ENCODE results near the gene TRIB2. TPM values are rescaled to one million over a fixed set of nuclear protein-coding genes. Genes with fewer than 3 reads are reported as not detected.

TRIB2 gene
- total and polyA plus RNA-seq, 2 of the 4 experiments (the other 2 are of a cell fraction) = 12.0 to 12.7 TPM

DNA sequence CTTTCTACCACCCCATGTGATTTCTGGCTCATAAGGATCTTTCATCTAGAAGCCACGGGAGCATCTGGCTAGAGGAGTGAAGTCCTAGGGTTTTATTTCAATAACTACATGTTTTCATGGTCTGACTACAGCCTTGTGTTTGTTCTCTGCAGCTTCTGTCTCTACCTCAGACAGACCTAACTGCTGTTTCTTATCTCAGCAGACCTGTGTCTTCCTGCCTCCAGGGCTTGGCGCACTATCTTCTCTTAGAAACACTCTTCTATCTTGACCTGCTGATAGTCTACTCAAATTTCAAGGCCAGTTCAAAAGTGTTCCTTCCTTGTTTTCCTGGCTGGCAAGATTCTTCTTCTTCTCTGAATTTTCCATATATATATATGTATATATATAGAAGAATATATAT, 11.0 kb upstream of the TRIB2 start:
- Histone ChIP-seq H3K18ac (ENCODE audit: low read depth, low read length) (no peak overlapping the region), H3K36me3 (ENCODE audit: control insufficient read depth, insufficient read depth, low read length) (no peaks in the 10 kb centered on the region), H4K91ac (ENCODE audit: insufficient read depth, low read depth, low read length) (no peak overlapping the region), H2BK120ac (ENCODE audit: low read depth, low read length) (no peak overlapping the region), H3K56ac (ENCODE audit: extremely low read depth, insufficient read depth, low read length) (no peak overlapping the region), H3K9me3 (ENCODE audit: control insufficient read depth, insufficient read depth, low read length) (no peaks in the 10 kb centered on the region; the same call in 1 of the 2 replicates), H3K23ac (ENCODE audit: low read depth, low read length) (no peak overlapping the region), H4K8ac (ENCODE audit: low read depth in 2 of 2, low read length in 2 of 2) (no peak overlapping the region), H2AK9ac (replicated peaks; ENCODE audit: low read depth, low read length, poor library complexity) (no peak overlapping the region), H3K27me3 (ENCODE audit: control insufficient read depth, insufficient read depth, low read length) (no peaks in the 10 kb centered on the region), H3K4me2 (ENCODE audit: low read depth, low read length) (no peak overlapping the region), H2BK15ac (ENCODE audit: low read depth, low read length) (no peak overlapping the region), H3K27ac (ENCODE audit: insufficient read depth, low read length) (no peak overlapping the region), H4K5ac (ENCODE audit: low read depth, low read length) (no peak overlapping the region), H3K4me3 (ENCODE audit: insufficient read depth, low read depth, low read length) (no peak overlapping the region), H2BK20ac (ENCODE audit: low read depth, low read length) (no peak overlapping the region), H4K20me1 (ENCODE audit: insufficient read depth, low read length) (peaks cover 3% of the 10 kb centered on the region; the same call in 1 of the 2 replicates), H2AFZ (replicated peaks; ENCODE audit: low read length, poor library complexity) (no peak overlapping the region), H3K14ac (replicated peaks; ENCODE audit: low read depth, low read length) (no peak overlapping the region), H3K9me1 (ENCODE audit: insufficient read depth, low read length) (peaks cover 6% of the 10 kb centered on the region), H2BK5ac (ENCODE audit: low read depth, low read length, poor library complexity, severe bottlenecking) (no peak overlapping the region), H2AK5ac (ENCODE audit: low read depth, low read length) (0 out of 2 replicates have a peak overlapping the region, but pooled peaks have one; percentile 18), H3K4ac (ENCODE audit: low read depth, low read length) (no peak overlapping the region), H3K4me1 (ENCODE audit: control insufficient read depth, insufficient read depth, low read length) (peaks cover 9% of the 10 kb centered on the region), H3K9ac (ENCODE audit: low read depth, low read length) (no peak overlapping the region), H3K79me1 (ENCODE audit: low read depth in 1 of 2, low read length in 2 of 2) (no peaks in the 10 kb centered on the region)
- DNase-seq (no peak), ATAC-seq (ENCODE audit: low read depth) (no peak)
- ChIA-PET CTCF (no interaction called here), POLR2A (ENCODE audit: unreplicated experiment) (no interaction called here)
- WGBS, 2 experiments (ENCODE audit: extremely low coverage in 2 of 2, insufficient read length in 1 of 2) = no CpG with 5 or more reads among the region's 2 CpGs
- TF ChIP-seq MXI1 (IDR thresholded peaks at IDR 0.05; ENCODE audit: borderline replicate concordance, low read depth, low read length) = no peak
- TF ChIP-seq MAZ (IDR thresholded peaks at IDR 0.05; ENCODE audit: borderline replicate concordance, low read depth, low read length) = no peak
- no peak for TF ChIP-seq RCOR1 (IDR thresholded peaks at IDR 0.05; ENCODE audit: insufficient replicate concordance, low read length)
- TF ChIP-seq NFE2L2 (IDR thresholded peaks at IDR 0.05; ENCODE audit: low read depth, low read length) = no peak
- TF ChIP-seq BHLHE40 (IDR thresholded peaks at IDR 0.05; ENCODE audit: low read depth, low read length) = no peak
- TF ChIP-seq, protein P1, sequence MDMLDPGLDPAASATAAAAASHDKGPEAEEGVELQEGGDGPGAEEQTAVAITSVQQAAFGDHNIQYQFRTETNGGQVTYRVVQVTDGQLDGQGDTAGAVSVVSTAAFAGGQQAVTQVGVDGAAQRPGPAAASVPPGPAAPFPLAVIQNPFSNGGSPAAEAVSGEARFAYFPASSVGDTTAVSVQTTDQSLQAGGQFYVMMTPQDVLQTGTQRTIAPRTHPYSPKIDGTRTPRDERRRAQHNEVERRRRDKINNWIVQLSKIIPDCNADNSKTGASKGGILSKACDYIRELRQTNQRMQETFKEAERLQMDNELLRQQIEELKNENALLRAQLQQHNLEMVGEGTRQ (IDR thresholded peaks at IDR 0.05; ENCODE audit: low read depth, low read length) = no peak
- TF ChIP-seq, protein P2, sequence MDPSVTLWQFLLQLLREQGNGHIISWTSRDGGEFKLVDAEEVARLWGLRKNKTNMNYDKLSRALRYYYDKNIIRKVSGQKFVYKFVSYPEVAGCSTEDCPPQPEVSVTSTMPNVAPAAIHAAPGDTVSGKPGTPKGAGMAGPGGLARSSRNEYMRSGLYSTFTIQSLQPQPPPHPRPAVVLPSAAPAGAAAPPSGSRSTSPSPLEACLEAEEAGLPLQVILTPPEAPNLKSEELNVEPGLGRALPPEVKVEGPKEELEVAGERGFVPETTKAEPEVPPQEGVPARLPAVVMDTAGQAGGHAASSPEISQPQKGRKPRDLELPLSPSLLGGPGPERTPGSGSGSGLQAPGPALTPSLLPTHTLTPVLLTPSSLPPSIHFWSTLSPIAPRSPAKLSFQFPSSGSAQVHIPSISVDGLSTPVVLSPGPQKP (IDR thresholded peaks at IDR 0.05; ENCODE audit: borderline replicate concordance, low read depth, low read length) = no peak
- TF ChIP-seq CEBPB (IDR thresholded peaks at IDR 0.05; ENCODE audit: low read depth, low read length) = no peak
- TF ChIP-seq CHD1 (IDR thresholded peaks at IDR 0.05; ENCODE audit: low read depth, low read length) = no peak
- no peak for TF ChIP-seq RFX5 (IDR thresholded peaks at IDR 0.05; ENCODE audit: low read depth, low read length)
- TF ChIP-seq MAFK (IDR thresholded peaks at IDR 0.05; ENCODE audit: low read depth, low read length) = no peak
- in situ Hi-C loops (cut with MboI; ENCODE audit: low sequenced_read_pairs) (loop anchor here (5.0 kb wide), 1 partner anchor 393 kb away; no protein-coding TSS in a partner anchor), dilution Hi-C loops (cut with HindIII; ENCODE audit: low sequenced_read_pairs, unreplicated experiment) (no loop called here), intact Hi-C loops (cut with micrococcal nuclease) (loop anchor here (10.0 kb wide), 1 partner anchor 121 kb away; no protein-coding TSS in a partner anchor)
- BruUV-seq (replicated peaks) = no TSS peak
